Liver (tissue), 3 donors: ENCODE data around the gene PPM1E.

ENCODE experiments used
- CTCF ChIP-seq: fragments of 150-350 bp; IDR thresholded peaks from 2 replicates; pipeline ENCODE4 v1.5.1; 2017; ENCODE audit warnings: improper control_type of control experiment, low read depth, low read length; ENCODE audit not compliant: missing input control
- EGR1 ChIP-seq, 2 donors: IDR thresholded peaks; 2 replicates each; pipeline ENCODE4 v1.6.1; 2016 to 2018; ENCODE audit warnings: antibody characterized with exemption in 2 of 2, low read depth in 2 of 2
- GABPA ChIP-seq, 2 donors: IDR thresholded peaks in 1 of 2; conservative IDR thresholded peaks in 1 of 2; 2 replicates each; pipeline ENCODE4 v1.6.1; 2016; ENCODE audit warnings: antibody characterized with exemption in 2 of 2, mild to moderate bottlenecking in 1 of 2, moderate library complexity in 1 of 2
- HNF4A ChIP-seq, 2 donors: conservative IDR thresholded peaks; 2 replicates each; pipeline ENCODE4 v1.6.1; 2016; ENCODE audit warnings: antibody characterized with exemption in 2 of 2, mild to moderate bottlenecking in 2 of 2
- JUND ChIP-seq, 2 donors: IDR thresholded peaks; 2 replicates each; pipeline ENCODE4 v1.6.1; 2016; ENCODE audit warnings: antibody characterized with exemption in 2 of 2
- MAX ChIP-seq: IDR thresholded peaks from 2 replicates; pipeline ENCODE4 v1.6.1; 2016; ENCODE audit warnings: antibody characterized with exemption
- NR2F2 ChIP-seq: IDR thresholded peaks from 2 replicates; pipeline ENCODE4 v1.6.1; 2016; ENCODE audit warnings: antibody characterized with exemption
- RAD21 ChIP-seq, 2 donors: IDR thresholded peaks; 2 replicates each; pipeline ENCODE4 v1.6.1; 2016; ENCODE audit warnings: antibody characterized with exemption in 2 of 2, mild to moderate bottlenecking in 2 of 2
- REST ChIP-seq: IDR thresholded peaks from 2 replicates; pipeline ENCODE4 v1.6.1; 2016; ENCODE audit warnings: antibody characterized with exemption, mild to moderate bottlenecking
- RXRA ChIP-seq, 2 donors: IDR thresholded peaks; 2 replicates each; pipeline ENCODE4 v1.6.1; 2017 to 2018; ENCODE audit warnings: antibody characterized with exemption in 2 of 2, mild to moderate bottlenecking in 1 of 2
- TAF1 ChIP-seq: conservative IDR thresholded peaks from 2 replicates; pipeline ENCODE4 v1.6.1; 2016; ENCODE audit warnings: antibody characterized with exemption, mild to moderate bottlenecking
- YY1 ChIP-seq: IDR thresholded peaks from 2 replicates; pipeline ENCODE4 v1.6.1; 2016; ENCODE audit warnings: antibody characterized with exemption, mild to moderate bottlenecking
- ZBTB33 ChIP-seq: IDR thresholded peaks from 2 replicates; pipeline ENCODE4 v1.6.1; 2016; ENCODE audit warnings: antibody characterized with exemption
- donor health status: healthy.
- donor health status: healthy.

- TF ChIP-seq CTCF (no peak), YY1 (no peak), JUND (IDR thresholded peaks at IDR 0.05) (no peak), ZBTB33 (no peak), GABPA (IDR thresholded peaks at IDR 0.05 in 1 of 2, conservative IDR thresholded peaks at IDR 0.05 in 1 of 2) (no peak), MAX (no peak), HNF4A (conservative IDR thresholded peaks at IDR 0.05) (no peak), EGR1 (IDR thresholded peaks at IDR 0.05; ENCODE audit: low read depth in 2 of 2) (no peak), TAF1 (no peak), RAD21 (IDR thresholded peaks at IDR 0.05) (no peak), RXRA (IDR thresholded peaks at IDR 0.05) (no peak), NR2F2 (no peak), REST (no peak)
Measured at GRCh38 chr17:58753026-58753425, 2.6 kb upstream of the PPM1E start.
